Measurements from ENCODE around the gene GAA.

The GAA gene

GRCh38 chr17:80104956-80105375 is 3.6 kb downstream of the GAA start:
- DNase-seq, result no peak

DNA sequence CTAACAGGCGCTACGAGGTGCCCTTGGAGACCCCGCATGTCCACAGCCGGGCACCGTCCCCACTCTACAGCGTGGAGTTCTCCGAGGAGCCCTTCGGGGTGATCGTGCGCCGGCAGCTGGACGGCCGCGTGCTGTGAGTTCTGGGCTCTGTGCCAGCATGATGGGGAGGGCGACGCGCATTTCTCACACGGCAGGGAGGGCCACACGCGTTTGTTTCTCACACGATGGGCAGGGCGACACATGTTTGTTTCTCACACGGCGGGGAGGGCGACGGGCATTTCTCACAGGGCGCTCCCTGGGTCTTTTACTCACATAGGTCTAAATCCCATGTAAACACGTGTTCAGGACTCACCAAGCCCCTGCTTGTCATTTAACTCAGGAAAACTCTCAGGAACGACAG is 4.4 kb downstream of the GAA start:
- DNase-seq, result no peak

DNA sequence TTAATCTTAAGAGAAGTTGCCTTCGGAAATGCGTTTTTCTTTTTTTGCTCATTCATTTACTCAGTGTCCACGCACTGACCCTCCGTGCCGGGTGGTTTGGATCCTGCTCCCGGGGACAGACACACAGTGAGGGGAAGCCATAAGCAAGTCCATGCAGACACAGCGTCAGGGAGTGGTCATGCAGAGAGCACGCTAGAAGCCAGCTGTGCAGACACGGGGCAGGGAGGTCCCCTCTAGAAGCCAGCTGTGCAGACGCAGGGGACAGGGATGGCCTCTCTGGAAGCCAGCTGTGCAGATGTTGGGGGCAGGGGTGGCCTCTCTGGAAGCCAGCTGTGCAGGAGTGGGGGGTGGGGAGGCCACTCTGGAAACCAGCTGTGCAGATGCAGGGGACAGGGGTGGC is 4.8 kb downstream of the GAA start:
- no peak for DNase-seq

GRCh38 chr17:80106751-80107150 is 5.4 kb downstream of the GAA start:
- DNase-seq, result no peak

DNA sequence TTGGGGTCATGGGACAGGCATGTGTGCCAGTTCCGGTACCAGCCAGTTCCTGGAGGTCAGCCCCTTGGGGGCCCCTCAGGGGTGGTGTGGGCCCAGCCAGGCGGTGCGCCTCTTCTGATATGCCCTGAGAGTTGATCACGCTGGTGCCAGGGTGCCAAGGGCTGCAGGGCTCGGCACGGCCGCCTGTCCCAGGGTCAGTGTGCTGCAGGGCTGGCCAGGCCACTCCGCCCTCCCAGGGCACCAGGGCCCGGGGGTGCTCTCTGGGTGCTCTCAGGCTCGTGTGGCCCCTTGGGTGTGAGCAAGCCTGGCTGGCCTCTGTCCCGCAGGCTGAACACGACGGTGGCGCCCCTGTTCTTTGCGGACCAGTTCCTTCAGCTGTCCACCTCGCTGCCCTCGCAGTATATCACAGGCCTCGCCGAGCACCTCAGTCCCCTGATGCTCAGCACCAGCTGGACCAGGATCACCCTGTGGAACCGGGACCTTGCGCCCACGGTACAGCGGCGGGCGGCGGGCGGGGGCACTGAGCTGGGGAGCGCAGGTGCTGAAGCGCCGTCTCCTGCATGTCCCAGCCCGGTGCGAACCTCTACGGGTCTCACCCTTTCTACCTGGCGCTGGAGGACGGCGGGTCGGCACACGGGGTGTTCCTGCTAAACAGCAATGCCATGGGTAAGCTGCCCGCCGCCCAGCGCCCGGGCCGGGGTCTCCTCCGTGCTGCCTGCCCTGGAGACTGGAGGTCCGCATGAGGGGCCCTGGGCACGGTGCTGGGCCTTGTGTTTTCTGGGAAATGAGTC is 6.0 kb downstream of the GAA start:
- no peak for DNase-seq

GRCh38 chr17:80108036-80108971 is 6.9 kb downstream of the GAA start:
- DNase-seq, result no peak

DNA sequence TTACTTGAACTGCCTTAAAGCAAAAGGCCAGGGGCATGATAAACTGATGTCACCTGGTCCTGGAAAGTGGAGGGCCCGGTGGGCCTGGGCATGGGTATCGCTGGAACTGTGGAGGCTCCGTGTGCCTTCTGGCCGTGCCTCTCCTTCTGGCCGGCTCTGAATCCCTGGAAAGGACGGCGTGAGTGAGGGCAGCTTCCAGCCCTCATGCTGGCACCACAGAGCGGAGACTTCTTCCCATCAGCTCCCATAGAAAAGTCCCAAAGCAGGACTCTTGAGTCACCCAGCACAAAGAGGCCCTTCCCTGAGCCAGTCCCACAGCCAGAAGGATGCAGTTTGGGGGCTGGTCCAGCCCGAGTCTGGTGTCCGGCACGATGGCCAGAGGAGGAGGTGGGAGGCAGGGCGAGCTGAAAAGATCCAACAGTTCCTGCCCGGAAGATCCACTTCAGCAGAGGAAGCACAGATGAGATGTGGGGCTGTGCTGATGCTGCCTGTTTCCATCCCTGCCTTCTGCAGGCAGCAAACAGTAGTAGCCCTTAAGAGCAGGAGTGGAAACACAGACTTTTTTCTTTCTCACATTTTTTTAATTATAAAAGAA is 7.8 kb downstream of the GAA start:
- DNase-seq, result no peak

- no peak for DNase-seq
These were observed 8.5 kb downstream of the GAA start for GRCh38 chr17:80109713-80110446.

DNA sequence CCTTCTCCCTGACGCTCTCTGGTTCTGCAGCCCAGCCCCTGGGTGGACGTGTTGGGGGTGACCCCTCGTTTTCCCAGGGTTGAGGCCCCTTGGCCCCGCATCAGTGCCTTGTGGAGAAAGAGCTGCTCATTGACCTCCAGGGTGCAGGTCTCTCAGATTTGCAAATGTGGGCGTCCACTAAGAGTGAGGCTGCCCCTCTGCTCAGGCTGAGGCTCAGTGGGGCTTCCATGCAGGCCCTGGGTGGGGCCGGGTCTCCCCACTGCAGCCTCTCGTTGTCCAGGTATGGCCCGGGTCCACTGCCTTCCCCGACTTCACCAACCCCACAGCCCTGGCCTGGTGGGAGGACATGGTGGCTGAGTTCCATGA is 9.0 kb downstream of the GAA start:
- DNase-seq, result no peak

DNA sequence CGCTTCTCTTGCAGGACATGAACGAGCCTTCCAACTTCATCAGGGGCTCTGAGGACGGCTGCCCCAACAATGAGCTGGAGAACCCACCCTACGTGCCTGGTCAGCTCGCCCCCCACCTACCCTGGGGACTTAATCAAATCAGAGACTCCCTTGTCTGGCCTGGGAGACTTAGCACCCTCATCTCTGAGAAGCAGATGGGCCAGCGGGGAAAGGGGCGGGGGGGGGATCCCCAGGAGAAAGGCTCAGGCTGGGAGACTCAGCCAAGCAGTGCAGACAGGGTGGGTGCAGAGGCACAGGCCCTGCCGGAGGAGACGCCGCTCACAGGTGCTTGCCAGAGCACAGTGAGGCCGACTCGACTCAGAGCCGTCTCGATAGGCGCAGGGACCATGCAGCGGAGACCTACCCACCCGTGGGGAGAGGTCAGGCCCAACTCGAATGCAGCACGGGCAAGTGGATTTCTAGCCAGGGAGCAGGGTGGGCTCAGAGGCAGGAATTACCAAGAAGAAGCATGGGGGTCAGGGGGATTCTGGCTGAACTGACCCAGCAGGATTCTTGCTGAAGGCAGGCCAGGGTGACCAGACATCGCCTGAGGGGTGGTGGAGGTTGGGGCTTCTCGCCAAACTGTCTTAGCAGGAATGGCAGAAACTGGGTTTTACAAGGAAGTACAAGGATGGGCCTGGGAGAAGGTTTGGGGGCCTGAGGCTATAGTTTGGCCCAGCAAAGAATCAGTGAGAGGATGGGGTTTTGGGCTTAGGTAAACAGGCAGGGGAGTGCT is 9.7 kb downstream of the GAA start:
- no peak for DNase-seq

GRCh38 chr17:80111702-80112470 is 10.5 kb downstream of the GAA start:
- DNase-seq, result no peak

- no peak for DNase-seq
These were observed 11.2 kb downstream of the GAA start for GRCh38 chr17:80112471-80113032.

GRCh38 chr17:80113033-80113484 is 11.7 kb downstream of the GAA start:
- no peak for DNase-seq

DNA sequence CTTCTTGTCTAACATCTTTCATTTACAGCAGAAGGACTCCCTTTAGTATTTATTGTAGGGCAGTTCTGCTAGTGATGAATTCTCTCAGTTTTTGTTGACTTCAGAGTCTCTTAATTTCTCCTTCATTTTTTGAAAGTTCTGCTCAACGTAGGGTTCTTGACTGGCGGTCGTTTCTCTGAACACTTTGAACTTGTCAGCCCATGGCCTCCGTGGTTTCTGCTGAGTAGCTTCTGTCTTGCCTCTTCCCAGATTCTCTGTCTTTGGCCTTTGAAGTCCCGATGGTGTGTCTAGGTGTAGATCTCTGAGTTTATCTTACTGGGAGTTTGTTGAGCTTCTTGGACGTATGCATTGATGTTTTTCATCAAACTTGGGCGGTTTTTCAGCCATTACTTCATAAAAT is 13.4 kb downstream of the GAA start:
- DNase-seq, result no peak

- DNase-seq, result no peak
These were observed 13.8 kb downstream of the GAA start for GRCh38 chr17:80115159-80115558.

- DNase-seq, result no peak
These were observed 15.0 kb downstream of the GAA start for GRCh38 chr17:80116276-80116920.

GRCh38 chr17:80116921-80117380 is 15.6 kb downstream of the GAA start:
- no peak for DNase-seq

DNA sequence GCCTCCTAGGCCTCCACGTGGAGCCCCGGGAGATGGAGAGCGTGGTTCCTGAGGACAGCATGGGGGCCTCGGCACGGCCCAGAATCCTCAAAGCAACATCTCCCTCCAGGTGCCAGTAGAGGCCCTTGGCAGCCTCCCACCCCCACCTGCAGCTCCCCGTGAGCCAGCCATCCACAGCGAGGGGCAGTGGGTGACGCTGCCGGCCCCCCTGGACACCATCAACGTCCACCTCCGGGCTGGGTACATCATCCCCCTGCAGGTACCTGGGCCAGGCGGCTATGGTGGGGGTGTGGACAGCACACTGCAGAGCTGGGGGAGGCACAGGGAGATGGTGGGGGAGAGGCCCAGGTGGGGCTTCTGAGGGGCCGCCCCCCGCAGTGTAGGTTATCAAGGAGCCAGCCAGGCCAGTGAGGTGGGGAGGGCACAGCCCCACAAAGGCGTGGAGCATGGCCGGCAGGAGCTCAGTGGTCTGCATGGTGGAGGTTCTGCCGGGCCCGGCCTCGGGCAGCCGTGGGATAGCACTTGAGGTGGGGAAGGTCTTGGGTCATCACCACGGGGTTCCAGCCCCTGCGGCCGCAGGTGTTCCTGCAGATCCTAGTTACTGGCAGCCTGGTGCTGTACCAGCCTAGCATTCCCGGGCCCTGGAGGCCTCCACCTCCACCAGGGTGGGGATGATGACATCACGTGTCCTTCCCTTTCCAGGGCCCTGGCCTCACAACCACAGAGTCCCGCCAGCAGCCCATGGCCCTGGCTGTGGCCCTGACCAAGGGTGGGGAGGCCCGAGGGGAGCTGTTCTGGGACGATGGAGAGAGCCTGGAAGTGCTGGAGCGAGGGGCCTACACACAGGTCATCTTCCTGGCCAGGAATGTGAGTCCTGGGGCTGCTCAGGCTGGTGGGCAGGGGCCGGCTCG is 16.4 kb downstream of the GAA start:
- no peak for DNase-seq

GRCh38 chr17:80118601-80119270 is 17.4 kb downstream of the GAA start:
- no peak for DNase-seq
